ENCODE data around the gene CASK.

The CASK gene

DNA sequence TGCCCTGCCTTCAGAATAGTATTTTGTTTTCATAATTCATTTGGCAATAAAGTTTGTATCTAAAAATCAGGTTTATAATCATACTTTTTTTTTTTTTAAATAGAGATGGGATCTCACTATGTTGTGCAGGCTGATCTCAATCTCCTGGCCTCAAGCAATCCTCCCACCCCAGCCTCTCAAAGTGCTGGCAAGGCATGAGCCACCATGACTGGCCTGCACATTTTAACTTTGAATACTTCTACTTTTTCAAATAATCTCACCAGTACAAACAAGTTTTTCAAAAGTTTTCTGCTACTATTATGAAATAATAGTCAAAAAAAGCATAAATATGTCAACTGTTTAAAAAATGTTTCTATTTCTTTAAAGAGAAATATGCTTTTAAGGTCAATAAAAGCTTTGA, 304.1 kb downstream of the CASK start:
- H3K79me2 ChIP-seq (ENCODE audit: insufficient read depth, low read length) = no peaks in the 10 kb centered on the region

DNA sequence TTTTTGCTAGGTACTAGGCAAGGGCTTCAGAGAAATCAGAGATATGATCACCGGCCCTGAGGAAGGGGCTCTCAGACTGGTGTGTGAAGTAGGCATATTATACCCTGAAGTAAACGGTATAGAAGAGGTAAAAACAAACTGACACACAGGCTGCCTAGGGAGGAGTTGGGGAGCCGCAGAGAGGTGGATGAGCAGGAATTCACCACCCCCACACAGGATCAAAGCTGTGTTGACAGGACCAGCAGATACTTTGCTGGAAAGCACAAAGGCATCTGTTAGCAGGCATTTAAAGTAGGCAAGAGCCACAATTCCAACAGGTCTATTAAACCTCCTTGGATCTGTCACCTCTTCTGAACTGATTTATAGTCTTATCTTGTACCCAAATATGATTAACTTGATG, 306.4 kb downstream of the CASK start:
- Histone ChIP-seq H3K4me2 (ENCODE audit: low read length) (no peak overlapping the region), H3K9me2 (ENCODE audit: low read depth, low read length) (no peaks in the 10 kb centered on the region), H3K4me1 (ENCODE audit: insufficient read depth, low read length, severe bottlenecking) (peaks cover 6% of the 10 kb centered on the region), H2AFZ (ENCODE audit: low read length) (no peak overlapping the region), H3K9ac (ENCODE audit: low read length) (no peak overlapping the region), H3K36me3 (ENCODE audit: insufficient read depth, low read length) (no peaks in the 10 kb centered on the region), H3K9me3 (ENCODE audit: low read length) (no peaks in the 10 kb centered on the region), H3K79me2 (ENCODE audit: insufficient read depth, low read length) (no peaks in the 10 kb centered on the region), H3F3A (ENCODE audit: insufficient read depth, low read length) (no peaks in the 10 kb centered on the region), H3K27ac (ENCODE audit: low read depth, low read length, poor library complexity, severe bottlenecking) (no peak overlapping the region), H4K20me1 (ENCODE audit: insufficient read depth, low read length) (no peaks in the 10 kb centered on the region), H3K27me3 (ENCODE audit: insufficient read depth, low read length) (no peaks in the 10 kb centered on the region), H3K4me3 (ENCODE audit: low read depth, low read length, poor library complexity, severe bottlenecking) (no peak overlapping the region)
- TF ChIP-seq EZH2 (IDR thresholded peaks at IDR 0.05; ENCODE audit: borderline replicate concordance, low read length) = no peak
- no peak for TF ChIP-seq CTCF (IDR thresholded peaks at IDR 0.05; ENCODE audit: low read length)

More for the DNA sequence above, 304.1 kb downstream of the CASK start:
- H3K36me3 ChIP-seq (ENCODE audit: insufficient read depth, low read length) = peaks cover 3% of the 10 kb centered on the region; the same call in 1 of the 2 replicates
- no peaks in the 10 kb centered on the region for H3K9me3 ChIP-seq (ENCODE audit: low read length)
- H3K27me3 ChIP-seq (ENCODE audit: insufficient read depth, low read length) = no peaks in the 10 kb centered on the region
- no peaks in the 10 kb centered on the region for H4K20me1 ChIP-seq (ENCODE audit: insufficient read depth, low read length)
- no peak overlapping the region for H3K4me2 ChIP-seq (ENCODE audit: low read length)
- no peaks in the 10 kb centered on the region for H3F3A ChIP-seq (ENCODE audit: insufficient read depth, low read length)
- TF ChIP-seq EZH2 (IDR thresholded peaks at IDR 0.05; ENCODE audit: borderline replicate concordance, low read length) = no peak
- H3K4me3 ChIP-seq (ENCODE audit: low read depth, low read length, poor library complexity, severe bottlenecking) = no peak overlapping the region
- H3K27ac ChIP-seq (ENCODE audit: low read depth, low read length, poor library complexity, severe bottlenecking) = no peak overlapping the region
- peaks cover 6% of the 10 kb centered on the region for H3K4me1 ChIP-seq (ENCODE audit: insufficient read depth, low read length, severe bottlenecking)
- H2AFZ ChIP-seq (ENCODE audit: low read length) = no peak overlapping the region
- H3K9ac ChIP-seq (ENCODE audit: low read length) = no peak overlapping the region
- no peaks in the 10 kb centered on the region for H3K9me2 ChIP-seq (ENCODE audit: low read depth, low read length)

DNA sequence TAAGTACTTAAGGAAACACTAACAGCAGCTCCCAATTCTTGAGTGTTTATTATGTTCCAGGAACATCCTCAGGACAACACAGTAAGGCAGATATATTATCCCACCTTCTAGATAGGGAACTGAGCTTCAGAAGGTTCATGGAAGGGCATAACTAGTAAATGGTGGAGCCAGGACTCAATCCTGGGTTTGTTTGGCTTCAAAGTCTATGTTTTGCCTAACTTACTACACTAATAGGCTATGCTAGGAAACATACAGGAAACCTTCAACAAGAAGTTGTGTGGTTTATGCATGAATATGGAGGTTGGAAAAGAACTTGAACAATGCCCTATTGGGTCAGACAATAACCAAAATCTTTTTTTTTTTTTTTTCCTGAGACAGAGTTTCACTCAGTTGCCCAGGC, 307.1 kb downstream of the CASK start:
- Histone ChIP-seq H3K4me3 (ENCODE audit: low read depth, low read length, poor library complexity, severe bottlenecking) (no peak overlapping the region), H3K4me1 (ENCODE audit: insufficient read depth, low read length, severe bottlenecking) (peaks cover 6% of the 10 kb centered on the region), H3F3A (ENCODE audit: insufficient read depth, low read length) (no peaks in the 10 kb centered on the region), H3K36me3 (ENCODE audit: insufficient read depth, low read length) (no peaks in the 10 kb centered on the region), H3K9me3 (ENCODE audit: low read length) (no peaks in the 10 kb centered on the region), H3K27ac (ENCODE audit: low read depth, low read length, poor library complexity, severe bottlenecking) (no peak overlapping the region), H3K4me2 (ENCODE audit: low read length) (no peak overlapping the region), H4K20me1 (ENCODE audit: insufficient read depth, low read length) (no peaks in the 10 kb centered on the region), H3K79me2 (ENCODE audit: insufficient read depth, low read length) (no peaks in the 10 kb centered on the region), H2AFZ (ENCODE audit: low read length) (no peak overlapping the region), H3K9me2 (ENCODE audit: low read depth, low read length) (no peaks in the 10 kb centered on the region), H3K27me3 (ENCODE audit: insufficient read depth, low read length) (no peaks in the 10 kb centered on the region), H3K9ac (ENCODE audit: low read length) (no peak overlapping the region)
- TF ChIP-seq EZH2 (IDR thresholded peaks at IDR 0.05; ENCODE audit: borderline replicate concordance, low read length) (no peak), CTCF (IDR thresholded peaks at IDR 0.05; ENCODE audit: low read length) (no peak)

GRCh38 chrX:41608244-41608643, 315.1 kb downstream of the CASK start:
- Histone ChIP-seq H3K4me2 (ENCODE audit: low read length) (no peak overlapping the region), H3K27ac (ENCODE audit: low read depth, low read length, poor library complexity, severe bottlenecking) (no peak overlapping the region), H3K4me1 (ENCODE audit: insufficient read depth, low read length, severe bottlenecking) (peaks cover 12% of the 10 kb centered on the region), H3K79me2 (ENCODE audit: insufficient read depth, low read length) (no peaks in the 10 kb centered on the region), H3K36me3 (ENCODE audit: insufficient read depth, low read length) (peaks cover 11% of the 10 kb centered on the region), H4K20me1 (ENCODE audit: insufficient read depth, low read length) (no peaks in the 10 kb centered on the region), H3K4me3 (ENCODE audit: low read depth, low read length, poor library complexity, severe bottlenecking) (no peak overlapping the region), H3K27me3 (ENCODE audit: insufficient read depth, low read length) (no peaks in the 10 kb centered on the region), H3K9me3 (ENCODE audit: low read length) (no peaks in the 10 kb centered on the region), H3F3A (ENCODE audit: insufficient read depth, low read length) (no peaks in the 10 kb centered on the region), H3K9ac (ENCODE audit: low read length) (no peak overlapping the region), H3K9me2 (ENCODE audit: low read depth, low read length) (no peaks in the 10 kb centered on the region), H2AFZ (ENCODE audit: low read length) (no peak overlapping the region)
- TF ChIP-seq EZH2 (IDR thresholded peaks at IDR 0.05; ENCODE audit: borderline replicate concordance, low read length) = no peak
- no peak for TF ChIP-seq CTCF (IDR thresholded peaks at IDR 0.05; ENCODE audit: low read length)

All from OCI-LY1 (cell line).